Activated CD4-positive, alpha-beta T cell treated with anti-CD3 and anti-CD28 coated beads, Interleukin-2, Interleukin-6, amounts not matched to agents 100 ng/mL and 50 ng/mL, durations not matched to agents 16 hours and 8 hours (primary cell): Measurements from ENCODE around the gene ASNSD1.
"Not testable (repeated sequence)": the region's sequence is repeated elsewhere in the genome, so short reads cannot be mapped to it uniquely, and the experiment has no call there.

ENCODE experiments used
- DNase-seq: peaks from one replicate; pipeline ENCODE4 v3.0.0-alpha.2; 2020

Gene ASNSD1

DNA sequence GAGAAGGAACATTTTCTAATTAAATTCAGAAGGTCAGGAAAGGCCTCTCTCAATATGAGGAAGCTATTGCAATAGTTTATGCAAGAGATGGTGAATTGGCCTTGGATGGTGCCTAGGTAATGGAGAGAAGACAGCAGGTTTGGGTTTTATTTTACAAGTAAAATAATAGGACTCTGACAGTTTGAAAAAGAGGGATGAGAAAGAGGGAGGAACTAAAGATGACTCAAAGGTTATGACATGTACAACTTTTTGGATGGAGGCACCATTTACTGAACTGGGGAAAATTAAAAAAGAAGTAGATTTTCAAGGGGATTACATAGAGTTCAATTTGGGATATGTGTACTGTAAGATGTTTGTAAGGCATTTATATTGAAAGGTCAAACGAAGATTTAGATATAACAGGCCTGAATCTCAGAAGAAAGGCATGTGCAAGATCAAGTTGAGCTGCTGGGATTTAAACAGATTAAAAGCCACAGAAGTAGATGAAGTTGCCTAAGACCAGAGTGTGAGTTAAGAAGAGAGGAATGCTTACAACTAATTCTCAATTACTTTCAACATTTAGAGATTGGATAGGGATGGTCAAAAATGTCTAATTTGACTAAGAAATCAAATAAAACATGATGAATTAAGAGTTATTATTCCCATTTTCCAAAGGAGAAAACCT lies 12.3 kb upstream of the ASNSD1 start:
- no peak for DNase-seq

DNA sequence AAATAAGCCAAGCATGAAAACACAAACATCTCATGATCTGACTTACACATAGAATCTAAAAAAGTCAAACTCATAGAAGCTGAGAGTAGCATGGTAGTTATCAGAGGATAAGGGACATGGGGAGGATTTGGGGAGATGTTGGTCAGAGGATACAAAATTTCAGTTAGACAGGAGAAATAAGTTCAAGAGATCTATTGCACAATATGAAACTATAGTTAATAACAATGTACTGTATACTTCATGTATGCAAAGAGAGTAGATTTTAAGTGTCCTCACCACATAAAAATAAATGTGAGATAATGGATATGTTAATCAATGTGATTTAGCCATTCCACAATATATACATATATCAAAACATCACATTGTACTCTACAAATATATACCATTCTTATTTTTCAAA lies 10.0 kb upstream of the ASNSD1 start:
- no peak for DNase-seq

DNA sequence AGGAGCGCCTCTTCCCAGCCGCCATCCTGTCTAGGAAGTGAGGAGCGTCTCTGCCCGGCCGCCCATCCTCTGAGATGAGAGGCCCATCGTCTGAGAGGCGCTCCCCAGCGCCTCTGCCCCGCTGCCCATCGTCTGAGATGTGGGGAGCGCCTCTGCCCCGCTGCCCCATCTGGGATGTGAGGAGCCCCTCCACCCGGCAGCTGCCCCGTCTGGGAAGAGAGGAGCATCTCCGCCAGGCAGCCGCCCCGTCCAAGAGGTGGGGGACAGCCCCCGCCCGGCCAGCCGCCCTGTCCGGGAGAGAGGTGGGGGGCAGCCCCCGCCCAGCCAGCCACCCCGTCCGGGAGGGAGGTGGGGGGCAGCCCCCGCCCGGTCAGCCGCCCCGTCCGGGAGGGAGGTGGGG lies 7.8 kb upstream of the ASNSD1 start:
- DNase-seq, result not testable (repeated sequence)

DNA sequence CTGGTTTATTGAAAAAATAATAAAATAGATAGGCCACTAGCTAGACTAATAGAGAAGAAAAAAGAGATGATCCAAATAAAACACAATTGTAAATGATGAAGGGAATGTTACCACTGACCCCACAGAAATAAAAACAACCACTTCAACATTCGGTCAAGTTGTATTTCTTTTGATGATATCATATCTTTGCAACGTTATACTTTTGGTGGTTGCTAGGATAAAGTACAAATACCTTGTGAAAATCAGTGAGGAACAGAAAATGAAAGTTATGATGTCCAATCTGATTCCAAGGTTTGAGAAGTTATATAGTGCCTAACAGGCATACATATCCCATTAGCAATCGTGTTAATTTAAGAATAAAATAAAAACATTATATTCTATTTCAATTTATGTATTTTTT lies 6.6 kb upstream of the ASNSD1 start:
- DNase-seq, result no peak

DNA sequence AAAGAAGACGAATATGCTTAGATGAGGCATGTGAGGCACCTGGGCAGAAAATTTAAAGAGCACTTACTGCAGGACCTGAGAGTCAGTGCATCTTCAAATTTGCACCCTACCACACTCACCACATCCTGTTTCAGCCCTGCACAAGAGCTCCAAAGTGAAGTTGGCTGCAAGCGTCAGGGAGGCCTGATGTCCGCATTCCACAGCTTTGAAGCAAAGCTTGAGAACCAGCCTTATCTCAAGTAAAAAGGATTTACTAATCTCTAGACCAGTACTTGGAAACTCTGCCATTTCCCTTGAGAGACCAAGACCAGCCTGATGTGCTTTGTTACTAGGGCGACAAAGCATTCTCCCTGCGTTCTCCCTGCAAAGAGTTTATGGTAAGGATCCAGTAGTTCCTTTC lies 3.4 kb upstream of the ASNSD1 start:
- peak; percentile 84 for DNase-seq

DNA sequence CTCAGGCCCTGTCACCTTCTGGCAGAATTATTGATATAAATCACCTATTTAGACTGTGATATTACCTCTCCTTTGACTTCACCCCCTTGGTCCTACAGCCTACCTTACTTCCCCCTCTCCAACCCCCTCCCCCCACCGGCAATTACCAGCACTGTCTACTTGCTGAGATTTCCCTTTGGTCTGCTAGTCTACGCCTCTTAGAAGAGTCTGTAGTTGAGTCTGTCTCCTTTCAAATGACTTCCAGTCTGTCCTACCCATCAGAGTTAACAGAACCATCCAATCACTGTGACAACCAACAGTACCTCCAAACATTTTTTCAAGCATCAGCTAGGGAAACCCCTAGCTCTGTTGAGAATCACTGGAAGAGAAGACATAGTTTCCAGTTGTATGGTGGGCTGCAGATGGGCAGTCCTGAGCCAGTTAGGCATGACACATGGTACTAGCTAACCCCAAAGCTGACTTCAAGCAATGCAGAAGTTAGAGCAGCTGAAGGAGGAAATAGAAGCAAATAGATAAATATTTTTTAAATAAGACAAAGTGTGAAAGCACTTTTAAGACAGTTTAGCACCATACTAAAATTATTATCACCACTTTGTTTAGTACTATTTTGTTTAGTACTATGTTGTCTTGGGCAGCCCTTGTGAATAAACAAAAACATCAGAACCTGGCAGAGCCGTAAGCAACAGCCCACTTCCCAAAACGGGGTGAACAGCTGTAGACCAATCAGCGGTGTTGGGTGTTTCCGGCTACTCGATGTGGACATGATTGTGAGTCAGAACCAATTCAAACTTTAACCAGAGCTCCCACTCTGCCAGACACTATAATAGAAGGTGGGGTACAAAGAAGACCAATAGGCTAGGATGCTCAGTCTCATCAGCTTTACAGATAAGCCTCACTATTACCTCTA lies 2.7 kb upstream of the ASNSD1 start:
- peak; percentile 50 for DNase-seq

DNA sequence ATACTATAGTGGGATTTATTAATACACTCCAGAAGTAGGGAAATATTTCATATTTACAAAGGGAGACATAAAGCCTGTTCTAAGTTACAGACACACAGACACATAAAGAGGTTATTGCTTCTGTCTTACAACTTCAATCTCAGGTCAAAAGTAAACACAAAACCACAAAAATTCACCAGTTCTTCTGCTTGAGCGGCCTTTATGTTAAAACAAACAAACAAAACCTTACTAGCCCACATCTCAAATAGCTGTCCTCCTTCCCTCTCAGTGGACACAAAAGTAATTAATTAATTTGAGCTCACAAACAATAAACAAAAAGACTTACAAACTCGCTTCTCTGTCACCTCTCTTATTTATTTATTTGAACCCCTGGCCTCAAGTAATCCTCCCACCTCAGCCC lies 1.5 kb upstream of the ASNSD1 start:
- no peak for DNase-seq

DNA sequence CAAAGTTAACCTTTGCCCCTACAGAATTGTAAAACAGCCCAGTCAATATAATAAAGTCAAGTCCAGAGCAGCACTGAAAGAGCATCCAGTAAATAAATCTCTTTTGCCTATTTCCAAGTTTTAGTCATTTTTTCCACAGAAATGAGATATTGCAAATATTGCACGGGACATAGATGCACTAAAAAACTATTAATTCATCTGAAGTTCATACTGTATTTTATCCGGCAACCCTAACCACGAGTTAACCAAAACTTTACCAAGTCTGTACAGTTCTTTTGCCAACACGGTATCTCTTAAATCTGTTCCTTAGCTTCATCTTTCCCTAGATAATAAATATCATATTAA lies 484 bp upstream of the ASNSD1 start:
- DNase-seq, result no peak

DNA sequence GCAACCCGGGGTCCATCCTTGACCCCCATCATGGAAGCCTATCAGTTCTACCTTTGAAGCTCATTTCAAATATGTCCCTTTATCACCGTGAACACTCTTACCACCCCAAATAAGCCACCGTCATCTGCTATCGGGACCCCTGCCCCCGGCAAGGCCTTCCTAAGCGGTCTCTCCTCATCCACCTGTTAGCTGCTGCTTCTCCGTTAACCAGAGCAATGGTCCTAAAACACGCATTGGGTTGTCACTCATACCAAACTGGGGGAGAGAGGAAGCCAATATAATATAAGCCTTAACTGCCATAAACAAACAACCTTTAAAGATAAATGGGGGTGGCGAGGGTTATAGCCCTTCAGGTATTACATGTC lies 680 bp downstream of the ASNSD1 start:
- no peak for DNase-seq

DNA sequence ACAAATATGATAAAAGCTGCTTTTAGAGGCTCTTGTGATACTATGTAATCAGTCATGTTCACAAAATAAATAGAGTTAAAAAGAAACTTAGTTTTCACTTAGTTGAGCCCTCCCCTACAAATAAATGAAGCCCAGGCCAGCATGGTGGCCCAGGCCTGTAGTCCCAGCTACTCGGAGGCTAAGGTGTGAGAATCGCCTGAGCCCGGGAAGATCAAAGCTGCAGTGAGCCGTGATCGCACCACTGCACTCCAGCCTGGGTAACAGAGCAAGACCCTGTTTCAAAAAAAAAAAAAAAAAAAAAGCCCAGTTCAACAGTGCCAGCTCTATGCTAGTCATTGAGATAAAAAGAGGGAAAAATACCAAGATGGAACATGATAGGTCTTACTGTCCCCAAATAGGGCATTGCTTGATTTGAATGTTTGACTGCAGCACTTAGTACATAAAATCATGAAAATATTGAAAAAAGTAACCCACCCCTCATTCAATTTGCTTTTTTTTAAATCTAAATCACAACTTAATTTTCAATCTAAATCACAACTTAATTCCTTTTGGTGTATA lies 1.5 kb downstream of the ASNSD1 start:
- DNase-seq, result peak; percentile 17

DNA sequence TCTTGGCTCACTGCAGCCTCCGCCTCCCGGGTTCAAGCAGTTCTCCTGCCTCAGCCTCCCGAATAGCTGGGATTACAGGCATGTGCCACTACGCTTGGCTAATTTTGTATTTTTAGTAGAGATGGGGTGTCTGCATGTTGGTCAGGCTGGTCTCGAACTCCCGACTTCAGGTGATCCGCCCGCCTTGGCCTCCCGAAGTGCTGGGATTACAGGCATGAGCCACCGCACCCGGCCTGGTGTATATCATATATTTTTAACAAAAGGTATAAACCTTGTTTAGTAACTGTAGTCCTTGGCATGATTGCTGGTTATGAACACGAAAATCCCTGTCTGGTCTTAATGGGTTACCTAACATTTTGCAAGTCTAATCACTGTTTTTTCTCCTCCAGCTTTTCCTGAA lies 2.1 kb downstream of the ASNSD1 start:
- DNase-seq, result not testable (repeated sequence)

DNA sequence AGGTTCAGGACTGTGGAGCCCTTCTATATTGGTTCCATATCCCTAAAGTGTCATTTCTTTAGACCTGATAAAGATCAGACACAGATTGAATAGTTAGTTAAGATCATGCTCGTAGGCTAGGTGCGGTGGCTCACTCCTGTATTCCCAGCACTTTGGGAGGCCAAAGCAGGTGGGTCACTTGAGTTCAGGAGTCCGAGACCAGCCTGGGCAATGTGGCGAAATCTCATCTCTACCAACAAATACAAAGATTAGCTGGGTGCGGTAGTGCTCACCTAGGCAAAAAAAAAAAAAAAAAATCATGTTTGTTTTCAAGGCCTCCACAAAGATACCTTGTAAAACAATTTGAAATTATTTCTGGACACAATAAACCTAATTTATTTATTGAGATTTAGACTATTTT lies 8.7 kb downstream of the ASNSD1 start:
- DNase-seq, result no peak

DNA sequence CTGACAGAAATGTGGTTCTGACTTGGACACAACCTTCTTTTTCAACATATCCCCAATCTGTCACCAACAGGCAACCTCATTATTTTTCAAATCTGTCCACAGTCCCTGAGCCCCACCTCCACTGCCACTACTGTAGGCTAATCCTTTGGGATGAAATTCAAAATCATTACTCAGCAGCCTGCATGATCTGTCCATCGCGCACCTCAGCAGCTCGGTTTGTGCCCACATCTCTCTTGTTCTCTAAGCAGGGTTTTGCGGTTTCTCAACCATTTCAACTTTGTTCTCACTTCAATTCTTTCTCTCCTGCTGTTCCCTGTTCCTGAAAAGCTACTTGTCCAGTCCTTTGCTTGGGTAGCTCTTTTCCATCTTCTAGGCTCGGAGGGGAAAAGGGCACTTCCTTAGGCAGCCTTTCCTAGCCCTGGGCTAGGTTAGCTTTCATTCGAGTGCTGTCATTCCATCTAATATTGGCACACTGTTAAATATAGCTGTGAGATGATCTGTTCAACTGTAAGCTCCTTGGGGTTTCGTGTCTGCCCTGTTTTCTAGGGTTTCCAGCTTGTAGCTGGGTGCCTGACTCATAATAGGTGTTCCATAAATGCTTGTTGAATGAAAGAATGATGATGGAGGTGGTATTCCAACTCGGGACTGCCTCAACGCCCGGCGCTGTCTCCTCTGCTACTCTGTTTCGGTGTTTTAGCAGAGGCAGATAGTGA lies 12.6 kb downstream of the ASNSD1 start:
- no peak for DNase-seq

DNA sequence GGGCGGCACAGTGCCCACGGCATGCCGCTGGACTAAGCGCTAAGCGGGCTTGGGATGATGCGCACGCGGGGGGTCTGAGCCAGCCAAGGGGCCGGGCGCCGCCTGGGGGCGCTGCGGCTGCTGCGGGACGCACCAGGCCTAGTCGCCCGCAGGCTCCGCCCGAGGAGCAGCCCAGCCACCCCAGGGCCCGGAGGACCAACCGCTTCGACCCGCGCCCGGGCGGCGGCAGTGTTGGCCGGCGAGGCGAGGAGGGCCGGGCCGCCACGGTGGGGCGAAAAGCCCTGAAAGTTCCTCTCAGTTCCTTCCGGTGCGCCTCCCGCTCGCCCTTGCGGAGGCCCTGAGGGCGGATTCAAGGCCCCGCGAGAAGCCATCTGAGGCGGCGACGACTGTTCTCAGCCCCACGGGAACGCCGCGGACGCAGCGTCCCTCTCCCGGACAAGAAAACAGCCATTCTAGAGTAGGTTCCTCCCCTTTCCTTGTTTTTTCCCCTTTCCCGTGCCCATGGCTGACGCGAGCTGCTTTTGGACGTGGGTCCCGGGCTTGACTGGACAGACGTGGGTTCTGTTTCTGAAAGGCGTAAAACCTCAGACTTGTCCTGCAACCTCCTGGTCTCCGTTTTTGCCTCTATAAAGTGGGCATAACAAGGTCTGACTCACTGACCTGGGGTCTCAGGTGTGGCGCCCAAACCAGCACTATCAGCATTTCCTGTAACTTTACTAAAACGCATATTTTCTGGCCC lies 13.3 kb downstream of the ASNSD1 start, which contains the start of gene ANKAR:
TSS of gene ANKAR (plus strand) at position 297 of the 739 bp plus-strand sequence. CDS start 1,821 bp downstream, outside the sequence.
- DNase-seq, result peak; percentile 86

DNA sequence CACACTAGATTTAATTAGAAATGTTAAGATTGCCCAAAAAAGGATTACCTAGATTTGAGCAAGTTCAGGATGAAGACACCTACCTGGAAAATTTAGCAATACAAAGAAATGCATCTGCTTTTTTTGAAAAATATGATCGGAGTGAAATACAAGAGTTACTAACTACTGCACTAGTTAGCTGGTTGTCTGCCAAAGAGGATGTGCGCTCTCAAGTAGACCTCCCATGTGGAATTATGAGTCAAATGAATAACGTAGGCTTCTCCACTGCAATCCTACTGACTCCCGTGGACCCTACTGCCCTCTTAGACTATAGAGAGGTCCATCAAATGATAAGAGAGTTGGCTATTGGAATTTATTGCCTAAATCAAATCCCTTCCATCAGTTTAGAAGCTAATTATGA lies 15.2 kb downstream of the ASNSD1 start:
- no peak for DNase-seq

DNA sequence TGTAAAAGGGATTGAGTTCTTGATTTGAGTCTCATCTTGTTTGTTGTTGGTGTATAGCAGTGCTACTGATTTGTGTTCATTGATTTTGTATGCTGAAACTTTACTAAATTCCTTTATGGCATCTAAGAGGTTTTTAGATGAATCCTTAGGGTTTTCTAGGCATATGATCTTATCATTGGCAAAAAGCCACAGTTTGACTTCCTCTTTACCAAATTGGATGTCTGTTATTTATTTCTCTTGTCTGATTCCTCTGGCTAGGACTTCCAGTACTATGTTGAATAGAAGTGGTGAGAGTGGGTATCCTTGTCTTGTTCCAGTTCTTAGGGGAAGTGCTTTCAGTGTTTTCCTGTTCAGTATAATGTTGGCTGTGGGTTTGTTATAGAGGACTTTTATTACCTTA lies 18.0 kb downstream of the ASNSD1 start:
- no peak for DNase-seq

DNA sequence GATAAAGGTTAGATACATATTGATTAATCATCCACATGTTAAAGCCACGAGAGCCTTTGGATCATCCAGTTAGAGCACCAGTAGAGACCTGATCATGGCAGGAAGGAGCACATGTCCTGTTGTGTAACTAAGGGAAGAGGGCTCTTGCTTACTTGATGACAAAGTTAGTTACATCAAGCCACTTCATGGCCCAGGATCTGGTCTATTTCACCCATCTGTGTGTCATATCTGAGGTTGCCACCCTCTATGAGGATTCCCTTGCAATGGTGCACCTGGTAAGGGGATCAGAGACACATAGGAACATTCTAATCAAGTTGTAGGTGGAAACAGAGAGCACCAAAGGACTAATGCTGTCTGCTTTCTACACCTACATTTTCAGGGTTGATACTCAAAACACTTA lies 19.9 kb downstream of the ASNSD1 start:
- no peak for DNase-seq

DNA sequence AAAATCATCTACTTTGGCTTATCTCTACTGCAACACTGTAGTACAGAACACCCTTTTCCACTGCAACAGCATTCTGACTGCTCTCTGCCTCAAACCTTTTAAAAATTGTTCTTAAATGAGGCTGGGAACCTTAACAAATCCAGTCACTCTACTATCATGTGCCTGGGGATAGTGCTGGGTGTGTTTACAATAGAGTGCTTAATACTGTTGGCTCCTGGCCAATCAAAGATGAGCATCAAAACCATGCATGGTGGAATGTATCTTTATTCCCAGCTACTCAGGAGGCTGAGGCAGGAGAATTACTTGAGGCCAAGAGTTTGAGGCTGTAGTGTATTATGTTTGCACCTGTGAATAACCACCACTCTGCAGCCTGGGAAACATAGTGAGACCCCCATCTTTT lies 20.6 kb downstream of the ASNSD1 start:
- no peak for DNase-seq

DNA sequence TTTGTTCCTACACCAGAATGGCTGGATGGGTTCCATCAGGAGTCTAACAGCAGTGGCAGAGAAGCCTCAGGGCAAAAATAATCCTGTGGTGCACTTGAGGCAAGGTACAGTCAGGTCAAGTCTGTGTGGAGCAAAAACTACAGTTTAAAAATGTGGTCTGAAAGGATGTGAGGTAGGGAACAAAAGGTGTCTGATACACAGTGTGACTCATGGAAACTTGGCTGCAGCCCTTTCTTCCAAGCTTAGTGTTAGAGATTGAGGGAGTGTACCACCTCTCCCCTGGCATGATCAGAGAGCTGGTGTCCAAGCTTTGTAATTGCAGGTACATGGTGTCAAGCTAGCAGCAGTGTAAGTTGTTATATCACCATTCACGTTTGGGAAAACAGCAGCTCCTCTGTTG lies 22.1 kb downstream of the ASNSD1 start:
- DNase-seq, result no peak

DNA sequence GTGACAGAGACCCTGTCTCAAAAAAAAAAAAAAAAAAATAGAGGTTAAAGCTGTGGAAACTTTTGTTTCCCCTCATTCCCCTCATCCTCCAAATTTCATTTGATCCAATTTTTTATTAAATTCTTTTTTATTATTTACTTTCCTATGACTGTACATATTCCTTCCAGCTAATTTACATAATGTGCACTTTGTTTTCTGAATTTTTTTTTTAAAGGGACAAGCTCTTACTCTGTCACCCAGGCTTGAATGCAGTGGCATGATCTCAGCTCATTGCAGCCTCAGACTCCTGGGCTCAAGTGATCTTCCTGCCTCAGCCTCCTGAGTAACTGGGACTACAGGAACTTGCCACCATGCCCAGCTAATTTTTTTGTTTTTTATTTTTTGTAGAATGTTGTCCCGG lies 23.6 kb downstream of the ASNSD1 start:
- DNase-seq, result no peak

DNA sequence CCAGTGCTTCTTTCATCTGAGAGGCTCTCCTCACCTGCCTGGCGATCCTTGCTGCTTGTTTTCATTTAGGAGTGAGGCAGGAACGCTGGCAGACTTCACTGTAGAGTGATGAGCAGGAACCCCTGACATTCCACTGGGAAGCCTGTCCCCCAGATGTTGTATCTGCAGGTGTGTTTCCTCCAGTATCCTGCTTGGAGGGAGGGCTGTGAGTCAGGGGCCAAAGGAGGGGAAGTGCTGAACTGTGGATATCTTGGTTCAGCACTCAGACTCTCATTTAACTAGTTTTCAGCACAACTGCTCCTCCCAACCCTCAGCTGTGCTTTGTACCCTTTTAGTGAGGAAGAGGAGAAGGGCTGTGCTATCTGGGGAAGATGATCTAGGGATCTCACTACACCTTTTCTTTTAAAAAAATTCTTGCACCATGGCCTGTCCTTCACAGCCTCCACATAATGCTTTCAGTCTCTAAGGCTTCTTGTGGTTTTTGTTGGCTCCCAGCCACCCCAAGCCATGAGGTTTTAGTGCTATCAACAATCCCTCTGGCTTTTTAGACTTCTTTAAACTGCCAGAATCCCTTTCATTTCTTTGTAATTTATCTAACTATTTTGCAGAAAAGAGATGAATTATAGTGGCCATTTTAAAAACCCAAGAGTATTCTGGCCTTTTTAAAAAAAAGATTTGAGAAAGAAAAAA lies 24.4 kb downstream of the ASNSD1 start:
- no peak for DNase-seq

DNA sequence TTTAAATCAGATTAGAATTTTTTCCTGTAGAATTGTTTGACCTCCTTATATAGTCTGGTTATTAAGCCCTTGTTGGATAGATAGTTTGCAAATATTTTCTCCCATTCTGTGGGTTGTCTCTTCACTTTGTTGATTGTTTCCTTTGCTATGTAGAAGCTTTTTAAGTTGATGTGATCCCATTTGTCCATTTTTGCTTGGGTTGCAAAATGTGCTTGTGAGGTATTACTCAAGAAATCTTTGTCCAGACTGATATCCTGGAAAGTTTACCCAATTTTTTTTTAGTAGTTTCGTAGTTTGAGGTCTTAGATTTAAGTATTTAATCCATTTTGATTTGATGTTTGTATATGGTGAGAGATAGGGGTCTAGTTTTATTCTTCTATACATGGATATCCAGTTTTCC lies 26.5 kb downstream of the ASNSD1 start:
- not testable (repeated sequence) for DNase-seq
